Activated CD4-positive, alpha-beta T cell treated with anti-CD3 and anti-CD28 coated beads for 4 hours (primary cell): ENCODE data around the gene TMEM135.
"Not testable (repeated sequence)": the region's sequence is repeated elsewhere in the genome, so short reads cannot be mapped to it uniquely, and the experiment has no call there.

Source experiments
- DNase-seq, 2 donors: peaks; one replicate each; pipeline ENCODE4 v3.0.0-alpha.2; 2020

TMEM135 gene

GRCh38 chr11:87081358-87081757, 43.6 kb downstream of the TMEM135 start:
- DNase-seq: no peak

- DNase-seq: no peak
Observed at GRCh38 chr11:87082590-87082989, 44.9 kb downstream of the TMEM135 start.

GRCh38 chr11:87083029-87083428, 45.3 kb downstream of the TMEM135 start:
- DNase-seq: no peak

- DNase-seq: no peak
Observed at GRCh38 chr11:87092159-87092558, 54.4 kb downstream of the TMEM135 start.

- no peak for DNase-seq
Observed at GRCh38 chr11:87092567-87092966, 54.8 kb downstream of the TMEM135 start.

- DNase-seq: peak; percentile 14 to 16
Observed at GRCh38 chr11:87097582-87097981, 59.8 kb downstream of the TMEM135 start.

- DNase-seq: no peak
Observed at GRCh38 chr11:87101956-87102580, 64.3 kb downstream of the TMEM135 start.

- not testable (repeated sequence) for DNase-seq
Observed at GRCh38 chr11:87105826-87106225, 68.1 kb downstream of the TMEM135 start.

GRCh38 chr11:87107379-87107778, 69.6 kb downstream of the TMEM135 start:
- not testable (repeated sequence) for DNase-seq

- DNase-seq: no peak
Observed at GRCh38 chr11:87110443-87111131, 72.9 kb downstream of the TMEM135 start.

- DNase-seq: no peak
Observed at GRCh38 chr11:87114093-87114492, 76.4 kb downstream of the TMEM135 start.

- DNase-seq: no peak
Observed at GRCh38 chr11:87116185-87116584, 78.5 kb downstream of the TMEM135 start.

- DNase-seq: no peak
Observed at GRCh38 chr11:87120937-87121336, 83.2 kb downstream of the TMEM135 start.

GRCh38 chr11:87122852-87123251, 85.1 kb downstream of the TMEM135 start:
- DNase-seq: no peak

GRCh38 chr11:87125257-87125656, 87.5 kb downstream of the TMEM135 start:
- no peak for DNase-seq

GRCh38 chr11:87127101-87127500, 89.4 kb downstream of the TMEM135 start:
- no peak for DNase-seq

GRCh38 chr11:87128372-87128771, 90.6 kb downstream of the TMEM135 start:
- DNase-seq: no peak

GRCh38 chr11:87134524-87135106, 96.9 kb downstream of the TMEM135 start:
- no peak for DNase-seq

GRCh38 chr11:87136236-87136635, 98.5 kb downstream of the TMEM135 start:
- DNase-seq: no peak

GRCh38 chr11:87137711-87138110, 100.0 kb downstream of the TMEM135 start:
- DNase-seq: no peak

GRCh38 chr11:87139475-87139874, 101.7 kb downstream of the TMEM135 start:
- no peak for DNase-seq

GRCh38 chr11:87141322-87141721, 103.6 kb downstream of the TMEM135 start:
- no peak for DNase-seq

- no peak for DNase-seq
Observed at GRCh38 chr11:87141980-87142514, 104.3 kb downstream of the TMEM135 start.

GRCh38 chr11:87142594-87142993, 104.9 kb downstream of the TMEM135 start:
- DNase-seq: no peak
